Activated T-helper 17 cell treated with anti-CD3 and anti-CD28 coated beads, Interleukin-2, amount 50 U/mL, for 72 hours (primary cell): Measurements from ENCODE around the gene POLR3GL. TPM values are rescaled to one million over a fixed set of nuclear protein-coding genes. Genes with fewer than 3 reads are reported as not detected.

Experiments
- ATAC-seq: fragments of 150-1000 bp; cut with Tn5 transposase; replicated peaks from 2 replicates; pipeline ENCODE4 v1.10.0; 2021; ENCODE audit warnings: mild to moderate bottlenecking, moderate library complexity
- H3K27ac Mint-ChIP-seq: one replicate; pipeline ENCODE4 v1.8.0; 2022; ENCODE audit warnings: mixed read lengths
- H3K27me3 Mint-ChIP-seq: one replicate; pipeline ENCODE4 v1.8.0; 2022; ENCODE audit warnings: mixed read lengths
- H3K36me3 Mint-ChIP-seq: one replicate; pipeline ENCODE4 v1.8.0; 2022; ENCODE audit warnings: low read depth, mild to moderate bottlenecking, mixed read lengths
- H3K4me1 Mint-ChIP-seq: one replicate; pipeline ENCODE4 v1.8.0; 2022; ENCODE audit warnings: mixed read lengths
- H3K4me3 Mint-ChIP-seq: one replicate; pipeline ENCODE4 v1.8.0; 2022; ENCODE audit warnings: mild to moderate bottlenecking, mixed read lengths
- H3K9me3 Mint-ChIP-seq: one replicate; pipeline ENCODE4 v1.8.0; 2022; ENCODE audit warnings: mixed read lengths
- total RNA-seq, 2 donors: library from RNA; stranded (reverse); gene quantifications; one replicate each; pipeline ENCODE4 v1.2.3, GENCODE V29; 2022

POLR3GL gene
- total RNA-seq, 2 donors from 2014 or later = 16.9 to 26.0 TPM

DNA sequence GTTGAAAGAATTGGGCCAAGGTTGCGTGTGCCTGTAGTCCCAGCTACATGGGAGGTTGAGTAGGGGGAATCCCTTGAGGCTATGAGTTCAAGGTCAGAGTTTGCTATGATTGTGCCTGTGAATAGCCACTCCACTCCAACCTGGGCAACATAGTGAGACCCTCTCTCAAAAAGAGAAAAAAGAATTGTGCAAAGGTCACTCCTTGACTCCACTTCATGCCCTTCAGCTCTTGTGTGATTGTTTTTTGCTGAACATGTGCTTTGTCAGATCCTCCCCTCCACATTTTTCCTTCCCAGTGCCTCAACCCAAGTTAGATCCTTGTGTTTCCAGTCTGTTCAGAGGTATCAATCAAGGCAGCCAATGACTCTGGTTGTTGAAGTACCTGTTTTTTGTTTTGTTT lies 23.4 kb downstream of the POLR3GL start:
- no peak for ATAC-seq
- H3K4me1 Mint-ChIP-seq = peaks cover 55% of the 10 kb centered on the region
- no peak overlapping the region for H3K27ac Mint-ChIP-seq
- H3K9me3 Mint-ChIP-seq = no peaks in the 10 kb centered on the region
- no peaks in the 10 kb centered on the region for H3K27me3 Mint-ChIP-seq
- peak overlapping the region; percentile 15 for H3K4me3 Mint-ChIP-seq
- peaks cover 16% of the 10 kb centered on the region for H3K36me3 Mint-ChIP-seq

DNA sequence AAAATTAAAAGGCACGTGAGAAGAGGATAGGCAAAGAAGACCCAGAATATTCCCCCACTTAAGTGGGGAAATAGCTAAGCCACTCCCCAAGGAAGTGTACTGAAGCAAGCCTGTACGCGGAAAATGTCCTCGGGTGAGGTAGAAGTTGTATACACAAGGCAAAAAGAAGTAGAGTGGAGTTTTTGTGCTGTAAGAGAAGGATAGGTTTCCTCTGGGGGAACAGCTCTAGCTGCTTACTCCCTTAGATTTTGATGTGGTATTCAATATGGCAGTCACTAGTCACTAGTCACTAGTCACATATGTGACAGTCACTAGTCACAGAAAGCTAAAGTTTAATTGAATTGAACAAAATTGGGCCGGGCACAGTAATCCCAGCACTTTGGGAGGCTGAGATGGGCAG lies 24.3 kb downstream of the POLR3GL start:
- H3K4me3 Mint-ChIP-seq = peak overlapping the region; percentile 15
- H3K27me3 Mint-ChIP-seq = no peaks in the 10 kb centered on the region
- peaks cover 52% of the 10 kb centered on the region for H3K4me1 Mint-ChIP-seq
- peaks cover 24% of the 10 kb centered on the region for H3K36me3 Mint-ChIP-seq
- H3K27ac Mint-ChIP-seq = peak overlapping the region; percentile 44
- no peaks in the 10 kb centered on the region for H3K9me3 Mint-ChIP-seq
- ATAC-seq = no peak

DNA sequence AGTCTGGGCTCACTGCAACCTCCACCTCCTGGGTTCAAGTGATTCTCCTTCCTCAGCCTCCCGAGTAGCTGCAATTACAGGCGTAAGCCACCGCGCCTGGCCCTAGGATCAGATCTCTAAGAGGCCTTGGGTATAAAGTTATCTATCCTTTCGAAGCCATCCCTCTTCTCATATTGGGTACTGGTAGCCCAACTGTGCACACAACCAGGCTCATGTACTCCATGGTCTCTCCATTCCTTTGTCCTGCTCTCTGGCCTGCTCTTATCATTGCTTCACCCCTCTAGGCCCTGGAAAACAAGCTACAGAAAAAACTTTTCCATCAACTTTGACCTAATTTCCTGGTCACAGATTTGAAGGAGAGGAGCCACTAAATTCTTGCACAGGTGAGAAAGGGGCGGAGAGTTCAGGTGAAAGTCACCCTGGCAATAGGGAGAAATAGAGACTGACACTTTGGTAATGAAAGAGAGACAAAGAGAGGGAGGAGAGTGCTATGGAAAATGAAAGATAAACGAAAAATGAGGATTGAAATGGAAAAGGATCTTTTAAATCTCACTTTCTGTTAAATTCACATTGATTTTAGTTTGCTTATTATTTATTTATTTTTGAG lies 25.9 kb downstream of the POLR3GL start:
- ATAC-seq = no peak
- Mint-ChIP-seq H3K4me3 (no peak overlapping the region), H3K27me3 (no peaks in the 10 kb centered on the region), H3K4me1 (peaks cover 44% of the 10 kb centered on the region), H3K36me3 (peaks cover 40% of the 10 kb centered on the region), H3K27ac (peak overlapping the region; percentile 73), H3K9me3 (no peaks in the 10 kb centered on the region)

DNA sequence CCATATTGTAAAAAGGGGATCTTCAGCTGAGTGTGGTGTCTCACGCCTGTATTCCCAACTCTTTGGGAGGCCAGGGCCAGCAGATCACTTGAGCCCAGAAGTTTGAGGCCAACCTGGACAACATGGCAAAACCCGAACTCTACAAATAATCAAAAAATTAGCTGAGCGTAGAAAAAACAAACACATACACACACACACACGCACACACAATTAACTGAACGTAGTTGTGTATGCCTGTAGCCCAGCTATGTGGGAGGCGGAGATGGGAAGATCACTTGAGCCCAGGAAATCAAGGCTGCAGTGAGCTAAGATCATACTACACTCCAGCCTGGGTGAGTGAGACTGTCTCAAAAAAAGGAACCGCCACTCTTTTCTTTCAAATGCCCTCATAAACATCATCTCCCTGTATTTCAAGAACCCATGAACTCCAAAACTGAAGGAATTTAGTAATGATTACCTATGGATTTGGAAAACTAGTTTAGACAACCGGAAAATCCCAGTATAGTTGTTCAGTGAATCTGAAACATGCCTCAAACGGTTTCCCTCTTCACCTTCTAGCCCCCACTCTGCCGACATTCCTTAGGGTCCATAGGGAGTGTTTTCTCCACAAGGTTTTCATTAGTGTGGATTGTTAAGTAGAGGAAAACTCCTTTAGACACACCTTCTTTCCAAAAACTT lies 27.4 kb downstream of the POLR3GL start:
- H3K4me1 Mint-ChIP-seq = peaks cover 35% of the 10 kb centered on the region

DNA sequence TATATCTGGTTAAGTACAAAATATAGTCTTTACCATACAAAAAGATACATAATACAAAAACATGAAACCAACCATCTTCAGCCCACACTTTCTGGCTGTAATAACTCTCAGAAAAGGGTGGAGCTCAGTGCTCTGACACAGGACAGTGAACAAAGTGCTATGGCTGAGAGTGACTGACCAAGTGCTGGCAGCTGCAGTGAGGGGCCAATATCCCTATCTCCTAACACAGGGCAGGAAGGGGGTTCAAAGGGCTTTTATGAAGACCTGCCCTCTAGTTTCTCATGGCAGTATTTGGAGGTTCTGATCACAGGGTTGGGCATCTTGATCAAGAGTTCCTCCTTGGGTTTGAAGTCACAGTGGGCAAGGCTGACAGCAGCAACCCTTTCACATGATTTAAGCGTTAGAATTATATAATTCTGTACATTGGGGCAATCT lies 28.0 kb downstream of the POLR3GL start:
- H3K27me3 Mint-ChIP-seq = no peaks in the 10 kb centered on the region
- peak overlapping the region; percentile 96 for H3K27ac Mint-ChIP-seq
- ATAC-seq = no peak
- H3K9me3 Mint-ChIP-seq = no peaks in the 10 kb centered on the region
- peaks cover 61% of the 10 kb centered on the region for H3K36me3 Mint-ChIP-seq
- H3K4me3 Mint-ChIP-seq = peak overlapping the region; percentile 88
- peaks cover 34% of the 10 kb centered on the region for H3K4me1 Mint-ChIP-seq

More for the DNA sequence above, 27.4 kb downstream of the POLR3GL start:
- H3K9me3 Mint-ChIP-seq = no peaks in the 10 kb centered on the region
- H3K27me3 Mint-ChIP-seq = no peaks in the 10 kb centered on the region
- peak overlapping the region; percentile 88 for H3K4me3 Mint-ChIP-seq
- ATAC-seq = no peak
- peak overlapping the region; percentile 96 for H3K27ac Mint-ChIP-seq
- peaks cover 55% of the 10 kb centered on the region for H3K36me3 Mint-ChIP-seq

DNA sequence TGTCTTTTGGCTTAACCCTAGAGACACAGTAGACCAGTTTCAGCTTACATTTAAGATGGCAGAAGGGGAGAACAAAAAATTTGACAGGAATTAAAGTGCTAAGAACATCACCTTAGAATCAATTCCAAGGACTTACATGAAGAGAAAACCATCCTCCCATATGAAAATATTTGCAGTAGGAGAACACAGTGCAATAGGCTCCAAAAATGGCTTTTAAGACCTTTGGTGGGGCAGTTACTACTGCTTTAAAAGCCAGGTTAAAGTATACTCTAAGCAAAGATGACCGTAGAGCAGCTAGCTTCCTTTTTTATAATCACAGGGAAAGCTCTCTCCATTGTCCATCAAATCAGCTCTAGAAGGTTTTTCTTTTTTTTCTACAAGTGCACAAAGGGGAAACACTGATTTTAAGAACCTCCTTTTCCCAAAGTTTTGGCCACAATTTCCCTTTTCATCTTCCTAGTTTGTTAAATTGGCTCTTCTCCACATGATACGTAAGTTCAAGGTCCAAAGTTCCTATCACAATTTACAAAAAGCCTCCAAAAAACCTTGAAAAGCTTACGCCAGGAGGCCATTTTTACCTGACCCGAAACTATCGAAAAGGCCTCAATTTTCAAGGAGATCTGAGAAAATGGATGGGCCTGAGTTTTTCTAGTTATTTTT lies 28.6 kb downstream of the POLR3GL start:
- peaks cover 32% of the 10 kb centered on the region for H3K4me1 Mint-ChIP-seq
- peak overlapping the region; percentile 88 for H3K4me3 Mint-ChIP-seq
- H3K27ac Mint-ChIP-seq = peak overlapping the region; percentile 96
- H3K27me3 Mint-ChIP-seq = no peaks in the 10 kb centered on the region
- H3K36me3 Mint-ChIP-seq = peaks cover 61% of the 10 kb centered on the region
- H3K9me3 Mint-ChIP-seq = no peaks in the 10 kb centered on the region
- no peak for ATAC-seq

DNA sequence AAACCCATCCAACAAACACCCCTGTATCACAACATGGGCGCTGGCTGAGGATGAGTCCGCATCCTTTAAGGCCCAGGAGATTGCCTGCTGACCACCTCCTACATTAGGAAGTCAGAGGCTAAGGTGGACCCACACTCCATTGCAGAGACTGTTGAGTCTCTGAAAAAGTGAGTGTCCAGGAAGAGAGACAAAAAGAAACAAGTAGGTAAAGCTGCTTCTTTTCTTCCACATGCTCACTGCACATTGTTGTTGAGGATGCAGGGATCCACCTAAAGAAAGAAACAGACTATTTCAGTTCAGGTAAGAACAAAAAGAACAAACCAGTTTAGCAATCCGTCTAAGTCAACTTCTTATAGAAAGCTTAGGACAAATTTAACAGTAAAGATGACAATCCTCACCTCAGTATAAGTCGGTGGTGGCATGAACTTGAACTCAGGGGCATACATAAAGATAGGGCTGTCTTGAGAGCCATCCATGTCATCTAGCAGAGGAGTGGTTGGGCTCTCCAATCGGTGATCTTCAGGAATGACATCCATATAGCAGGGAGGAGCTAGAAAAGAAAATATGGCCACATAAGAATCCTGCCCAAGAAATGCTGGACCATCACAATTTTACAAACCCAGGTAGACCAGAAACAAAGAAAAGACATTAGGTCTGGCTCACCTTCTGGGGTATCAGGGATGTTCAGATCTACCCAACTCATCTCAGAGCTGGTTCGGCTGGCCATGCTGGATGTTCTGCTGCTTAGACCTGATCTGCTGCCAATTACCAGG lies 29.3 kb downstream of the POLR3GL start:
- Mint-ChIP-seq H3K36me3 (peaks cover 61% of the 10 kb centered on the region), H3K27ac (peak overlapping the region; percentile 96), H3K9me3 (no peaks in the 10 kb centered on the region), H3K27me3 (no peaks in the 10 kb centered on the region), H3K4me3 (peak overlapping the region; percentile 88), H3K4me1 (peaks cover 32% of the 10 kb centered on the region)
- ATAC-seq = no peak

DNA sequence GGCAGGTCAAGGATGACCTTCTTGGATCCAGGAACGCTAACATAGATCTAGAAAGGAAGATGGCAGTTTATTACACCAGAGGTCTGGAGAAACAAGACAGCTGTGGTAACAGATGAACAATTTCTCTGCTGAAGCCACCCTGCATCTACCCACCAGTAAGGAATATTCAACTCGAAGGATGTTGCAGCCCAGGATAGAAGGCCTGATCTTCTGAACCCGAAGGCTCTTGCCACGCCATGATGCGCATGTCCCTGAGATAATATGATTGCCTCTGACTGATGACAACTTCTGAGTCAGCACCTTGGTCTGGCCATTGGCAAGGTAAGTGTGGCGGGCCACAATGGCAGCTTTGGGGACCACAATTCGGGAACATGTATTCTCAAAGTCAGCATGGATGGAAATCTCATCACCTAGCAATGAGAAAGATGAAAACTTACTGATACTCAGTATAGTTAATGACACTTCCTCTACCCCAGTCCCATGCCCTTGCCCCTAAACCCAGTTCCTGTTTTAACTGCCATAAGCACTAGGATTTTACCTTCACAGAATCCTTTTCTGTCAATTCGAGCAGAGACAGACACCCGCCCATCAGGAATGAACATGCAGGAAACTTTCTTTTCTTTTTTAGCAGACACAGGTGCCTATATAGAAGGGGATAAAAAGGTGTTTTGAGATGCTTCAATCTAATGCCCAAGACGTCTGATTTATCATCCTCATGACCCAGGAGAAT lies 30.1 kb downstream of the POLR3GL start:
- H3K36me3 Mint-ChIP-seq = peaks cover 61% of the 10 kb centered on the region
- peak overlapping the region; percentile 96 for H3K27ac Mint-ChIP-seq
- no peaks in the 10 kb centered on the region for H3K27me3 Mint-ChIP-seq
- peaks cover 37% of the 10 kb centered on the region for H3K4me1 Mint-ChIP-seq
- H3K9me3 Mint-ChIP-seq = no peaks in the 10 kb centered on the region
- peak overlapping the region; percentile 88 for H3K4me3 Mint-ChIP-seq
- ATAC-seq = peak; percentile 40

DNA sequence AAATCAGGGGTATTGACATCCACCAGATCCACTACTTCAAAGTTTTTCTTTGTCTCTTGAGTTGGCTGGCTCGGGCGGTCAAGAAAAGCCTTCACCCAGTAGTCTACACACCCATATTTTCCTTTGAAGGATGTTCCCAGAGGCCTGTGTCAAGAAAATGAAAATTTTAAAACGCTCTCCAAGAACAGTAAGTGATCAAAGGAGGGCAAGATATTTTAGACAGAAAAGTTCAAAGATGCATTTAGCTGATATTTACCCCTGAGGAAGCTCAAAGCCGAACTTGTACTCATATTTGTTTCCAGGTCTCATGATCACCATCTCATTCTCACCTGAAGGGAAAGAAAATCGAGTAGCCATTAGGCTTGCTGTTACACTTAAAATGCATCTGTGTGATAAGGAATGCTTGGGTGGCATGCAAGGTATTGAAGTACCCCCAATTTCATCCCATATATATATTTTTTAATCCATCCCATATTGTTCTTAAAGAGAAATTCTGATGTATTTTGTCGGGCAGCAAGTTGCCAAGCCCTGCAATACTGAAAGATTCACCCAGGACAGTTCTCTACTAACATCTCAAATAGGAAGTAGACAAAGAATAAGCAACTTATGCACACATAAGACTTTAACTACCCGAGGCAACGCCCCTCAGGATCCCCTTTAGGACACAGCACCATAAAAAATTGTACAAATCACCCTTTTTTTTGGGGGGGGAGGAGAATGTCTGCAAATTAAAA lies 30.8 kb downstream of the POLR3GL start:
- Mint-ChIP-seq H3K27me3 (no peaks in the 10 kb centered on the region), H3K9me3 (no peaks in the 10 kb centered on the region), H3K4me3 (peak overlapping the region; percentile 88), H3K27ac (peak overlapping the region; percentile 96), H3K36me3 (peaks cover 61% of the 10 kb centered on the region), H3K4me1 (peaks cover 43% of the 10 kb centered on the region)
- ATAC-seq = no peak

DNA sequence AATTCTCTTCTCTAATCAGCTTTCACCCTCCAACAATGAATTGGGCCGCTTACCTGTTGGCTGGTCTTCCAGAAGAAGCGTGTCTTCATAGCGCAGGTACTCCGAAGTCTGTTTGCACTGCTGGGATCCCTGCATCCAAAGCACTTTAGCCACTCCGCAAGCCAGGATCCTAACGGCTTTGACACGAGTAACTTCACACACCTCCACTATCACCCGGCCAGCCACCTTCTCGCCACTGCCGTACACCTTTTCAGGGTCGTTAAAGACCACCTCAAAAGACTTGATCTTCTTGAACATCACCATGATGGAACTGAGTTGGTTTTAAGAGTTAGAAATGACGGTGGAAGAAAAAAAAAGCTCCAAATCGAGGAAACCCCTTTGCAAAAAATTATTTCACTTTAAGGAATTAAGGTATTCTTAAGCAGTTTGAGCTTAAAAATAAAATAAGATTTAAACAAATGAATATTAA lies 31.5 kb downstream of the POLR3GL start:
- Mint-ChIP-seq H3K4me1 (peaks cover 43% of the 10 kb centered on the region), H3K27ac (peak overlapping the region; percentile 96), H3K36me3 (peaks cover 61% of the 10 kb centered on the region), H3K27me3 (no peaks in the 10 kb centered on the region), H3K4me3 (peak overlapping the region; percentile 88), H3K9me3 (no peaks in the 10 kb centered on the region)
- ATAC-seq = no peak

DNA sequence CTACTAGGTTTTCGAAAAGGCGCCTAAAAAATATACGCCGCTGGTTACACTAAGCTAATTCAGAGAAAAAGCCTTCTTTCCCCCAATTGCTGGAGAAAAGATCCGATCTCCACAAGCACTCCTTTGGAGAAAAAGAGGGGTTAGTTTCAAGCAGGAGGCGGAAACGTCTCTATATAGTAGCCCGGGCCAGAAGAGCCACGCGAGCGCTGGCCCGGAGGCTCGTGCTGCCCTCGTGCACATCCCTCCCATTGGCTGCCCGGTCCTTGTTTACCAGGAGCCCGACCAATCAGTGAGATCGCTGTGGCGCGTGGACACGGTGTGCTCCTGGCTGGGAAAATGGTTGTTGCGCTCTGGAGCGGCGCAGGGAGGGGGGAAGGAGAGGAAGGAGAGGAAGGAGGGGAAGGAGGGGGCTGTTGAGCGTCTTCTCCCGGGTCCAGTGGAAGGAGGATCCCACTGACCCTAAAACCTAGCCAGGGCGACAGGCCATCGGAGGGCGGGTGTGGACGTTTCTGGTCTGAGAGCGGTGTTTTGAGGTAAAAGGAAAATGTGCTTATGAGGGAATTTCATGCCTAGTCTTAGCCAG lies 32.0 kb downstream of the POLR3GL start, which contains the start of gene TXNIP:
Gene TXNIP, minus strand, starts transcription at position 147 of the 583 bp plus-strand sequence. CDS start 313 bp downstream, outside the sequence.
- Mint-ChIP-seq H3K27me3 (no peaks in the 10 kb centered on the region), H3K9me3 (no peaks in the 10 kb centered on the region), H3K4me1 (peaks cover 46% of the 10 kb centered on the region), H3K27ac (peak within 1 kb of the TSS; percentile 96), H3K4me3 (peak within 1 kb of the TSS; percentile 88), H3K36me3 (peaks cover 60% of the 10 kb centered on the region)
- ATAC-seq = peak; percentile 89

DNA sequence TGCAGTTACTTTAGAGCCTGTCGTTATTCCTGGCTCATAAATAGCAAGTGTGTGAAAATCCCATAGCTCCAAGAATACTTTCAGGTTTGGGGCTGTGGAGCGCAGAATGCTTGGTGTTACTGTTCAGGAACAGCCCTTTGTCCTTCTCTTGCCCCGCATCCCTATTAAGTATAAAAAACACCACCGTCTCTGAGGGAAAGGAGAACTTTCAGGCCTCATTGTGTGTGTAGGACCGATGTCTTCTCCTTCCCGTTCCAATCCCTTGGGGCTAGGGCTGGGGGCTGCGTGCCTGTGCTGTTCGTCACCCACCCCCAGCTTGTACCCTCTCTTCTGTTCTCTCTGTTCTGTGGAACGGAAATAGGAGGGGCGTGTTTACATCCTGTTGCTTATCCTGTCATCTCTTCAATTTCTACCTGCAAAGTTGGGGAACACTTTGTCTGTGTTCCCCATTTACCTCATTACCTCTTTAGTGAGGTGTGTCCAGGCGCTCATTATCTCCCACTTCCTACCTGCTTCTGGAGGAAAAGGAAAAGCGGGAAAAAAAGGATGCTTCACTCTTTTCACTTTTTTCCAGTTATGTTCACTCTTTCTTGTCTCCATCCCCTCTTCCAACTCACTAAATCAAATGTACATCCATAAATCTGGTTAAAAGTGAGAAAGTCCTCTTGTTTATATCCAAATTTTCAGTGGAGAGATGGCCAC lies 32.7 kb downstream of the POLR3GL start:
- Mint-ChIP-seq H3K27me3 (no peaks in the 10 kb centered on the region), H3K27ac (peak overlapping the region; percentile 96)

More for the DNA sequence above, 32.7 kb downstream of the POLR3GL start:
- H3K9me3 Mint-ChIP-seq = no peaks in the 10 kb centered on the region
- peaks cover 47% of the 10 kb centered on the region for H3K4me1 Mint-ChIP-seq
- peaks cover 53% of the 10 kb centered on the region for H3K36me3 Mint-ChIP-seq
- peak; percentile 61 for ATAC-seq
- H3K4me3 Mint-ChIP-seq = peak overlapping the region; percentile 88
